Measurements from ENCODE around the gene RNF135.
"Not testable (repeated sequence)": the region's sequence is repeated elsewhere in the genome, so short reads cannot be mapped to it uniquely, and the experiment has no call there.

The RNF135 gene

DNA sequence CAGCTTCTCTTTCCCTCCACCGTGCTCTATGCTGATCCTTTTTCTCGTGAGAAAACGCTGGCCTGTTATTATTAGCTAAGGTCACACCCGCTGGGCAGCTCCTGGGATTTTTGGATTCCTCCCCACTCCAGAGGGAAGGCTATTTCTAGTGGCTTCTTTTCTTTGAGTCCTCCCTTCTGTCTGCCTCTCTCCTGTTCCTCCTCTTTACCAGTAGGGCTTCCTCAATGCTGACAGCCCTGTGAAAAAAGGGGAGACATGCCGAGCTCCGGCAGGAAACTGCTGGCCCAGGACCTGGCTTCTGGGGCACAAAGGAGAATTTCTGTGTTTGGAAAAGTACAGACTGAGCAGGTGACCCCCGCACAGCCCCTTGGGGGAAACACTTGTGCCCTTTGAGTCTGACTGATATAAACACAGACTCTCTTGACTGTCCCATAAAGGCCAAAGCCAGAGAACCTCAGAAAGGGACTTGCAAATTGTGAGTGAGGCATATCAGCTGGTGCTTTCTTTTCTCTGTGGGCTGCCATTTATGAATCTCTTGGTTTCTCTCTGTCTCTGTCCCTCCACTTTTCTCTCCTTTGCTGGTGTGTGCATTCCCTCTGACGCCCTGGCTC lies 14.0 kb upstream of the RNF135 start:
- DNase-seq: no peak

GRCh38 chr17:30957741-30958140 lies 13.1 kb upstream of the RNF135 start:
- DNase-seq: no peak

DNA sequence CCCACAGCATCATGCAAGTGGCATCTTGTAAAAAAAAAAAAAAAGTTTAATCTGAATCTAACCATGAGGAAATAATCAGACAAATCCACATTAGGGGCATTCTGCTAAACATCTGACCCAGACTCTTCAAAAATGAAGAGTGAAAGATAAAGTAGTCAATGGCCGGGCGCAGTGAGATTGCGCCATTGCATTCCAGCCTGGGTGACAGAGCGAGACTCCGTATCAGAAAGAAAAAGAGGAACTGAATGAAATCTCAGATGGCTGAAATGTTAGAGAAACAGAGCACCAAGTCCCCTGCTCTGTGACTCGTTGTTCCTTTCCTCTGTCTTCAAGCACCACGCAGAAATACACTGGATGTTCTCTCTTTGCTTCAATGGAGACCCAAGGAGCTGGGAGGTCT lies 12.7 kb upstream of the RNF135 start:
- DNase-seq: peak; percentile 11

- peak; percentile 60 for DNase-seq
Measured at GRCh38 chr17:30961209-30962188, 9.3 kb upstream of the RNF135 start.

- not testable (repeated sequence) for DNase-seq
Measured at GRCh38 chr17:30964312-30964711, 6.5 kb upstream of the RNF135 start.

DNA sequence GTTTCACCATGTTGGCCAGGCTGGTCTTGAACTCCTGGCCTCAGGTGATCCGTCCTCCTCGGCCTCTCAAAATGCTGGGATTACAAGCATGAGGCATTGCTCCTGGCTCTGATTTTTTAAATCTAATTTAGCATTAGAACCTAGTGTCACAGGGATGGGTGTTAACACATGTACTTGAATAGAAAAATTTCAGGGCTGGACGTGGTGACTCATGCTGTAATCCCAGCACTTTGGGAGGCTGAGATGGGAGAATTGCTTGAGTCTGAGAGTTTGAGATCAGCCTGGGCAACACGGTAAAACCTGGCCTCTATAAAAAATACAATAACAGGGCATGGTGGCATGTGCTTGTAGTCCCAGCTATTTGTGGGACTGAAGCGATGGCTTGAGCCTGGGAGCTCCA lies 6.0 kb upstream of the RNF135 start:
- peak; percentile 51 for DNase-seq

DNA sequence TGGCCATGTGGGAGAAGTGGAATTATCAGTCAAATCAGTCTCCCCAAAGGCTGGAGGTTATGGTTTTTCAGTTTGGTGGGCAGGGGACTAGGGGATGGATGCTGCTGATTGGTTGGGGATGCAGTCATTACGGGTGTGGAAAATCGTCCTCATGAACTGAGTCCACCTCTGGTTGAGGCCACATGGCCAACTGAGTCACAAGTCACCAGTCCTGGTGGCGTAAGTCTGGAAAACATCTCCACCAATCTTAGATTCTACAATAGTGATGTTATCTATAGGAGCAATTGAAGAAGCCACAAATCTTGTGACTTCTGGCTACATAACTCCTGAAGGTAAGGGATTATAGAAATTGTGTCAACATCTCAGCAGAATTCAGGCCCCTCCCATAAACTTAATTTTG lies 5.2 kb upstream of the RNF135 start:
- no peak for DNase-seq

- DNase-seq: not testable (repeated sequence)
Measured at GRCh38 chr17:30967911-30968310, 2.9 kb upstream of the RNF135 start.

DNA sequence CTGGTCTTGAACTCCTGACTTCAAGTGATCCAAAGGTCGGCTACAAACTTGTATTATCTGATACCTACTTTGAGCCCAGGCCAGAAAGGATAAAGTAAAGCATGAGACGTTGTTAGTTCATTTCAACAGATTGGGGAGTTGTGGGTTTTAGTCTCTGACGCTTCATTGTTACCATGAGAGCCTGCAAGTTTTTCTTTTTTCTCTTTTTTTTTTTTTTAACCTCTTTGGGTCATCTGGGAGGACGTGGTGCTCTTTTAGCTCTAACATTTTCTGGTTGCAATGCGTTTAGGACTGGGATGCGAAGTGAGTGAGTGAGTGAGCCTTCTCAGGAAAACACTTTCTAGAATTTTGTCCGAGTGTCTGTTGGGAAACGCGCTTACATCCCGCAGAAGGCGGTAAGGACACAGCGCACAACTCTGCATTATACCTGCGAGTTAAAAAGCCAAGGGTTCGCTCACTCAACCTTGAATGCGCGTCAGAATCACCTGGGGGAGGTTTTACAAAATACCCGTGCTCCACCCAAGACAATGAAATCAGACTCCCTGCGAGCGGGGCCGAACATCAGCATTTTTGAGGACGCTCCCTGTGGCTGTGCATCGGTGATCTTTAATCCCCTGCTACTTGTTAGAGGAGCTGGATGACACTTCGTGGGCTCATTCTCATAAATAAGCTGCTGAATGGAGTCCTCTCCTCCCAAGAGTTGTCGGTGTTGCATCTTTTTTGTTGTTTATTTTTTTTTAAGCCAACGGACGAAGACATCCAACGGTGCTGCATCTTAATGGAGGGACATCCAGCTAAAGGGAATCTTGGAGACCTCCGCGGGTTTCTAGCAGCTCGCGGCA lies 629 bp upstream of the RNF135 start:
- DNase-seq: peak; percentile 4

DNA sequence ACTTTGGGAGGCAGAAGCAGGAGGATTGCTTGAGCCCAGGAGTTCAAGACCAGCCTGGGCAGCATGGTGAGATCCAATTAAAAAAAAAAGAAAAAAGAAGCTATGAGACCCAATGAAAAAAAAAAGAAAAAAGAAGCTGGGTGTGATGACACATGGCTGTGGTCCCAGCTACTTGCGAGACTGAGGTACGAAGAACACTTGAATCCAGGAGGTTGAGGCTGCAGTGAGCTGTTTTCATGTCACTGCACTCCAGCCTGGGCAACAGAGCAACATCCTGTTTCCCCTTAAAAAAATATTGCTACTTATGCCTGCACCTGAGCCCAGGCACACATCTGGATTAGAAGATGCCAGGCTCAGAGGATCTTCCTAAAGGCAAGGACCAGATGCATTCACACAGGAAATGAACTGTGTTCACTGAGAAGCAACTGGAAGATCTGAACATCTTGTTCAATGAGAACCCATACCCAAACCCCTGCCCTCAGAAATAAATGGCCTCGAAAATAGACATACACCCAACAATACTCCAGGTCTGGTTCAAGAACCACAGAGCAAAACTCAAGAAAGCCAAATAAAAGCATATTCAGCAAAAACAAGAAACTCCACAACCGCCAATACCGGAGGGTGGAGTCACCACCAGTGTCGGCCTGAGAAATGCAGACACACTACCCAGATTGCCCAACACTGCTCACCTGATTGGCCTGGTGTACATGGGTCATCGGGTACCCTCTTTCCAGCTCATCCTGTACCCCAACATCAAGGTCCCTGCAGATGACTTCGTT lies 4.4 kb downstream of the RNF135 start:
- DNase-seq: no peak

DNA sequence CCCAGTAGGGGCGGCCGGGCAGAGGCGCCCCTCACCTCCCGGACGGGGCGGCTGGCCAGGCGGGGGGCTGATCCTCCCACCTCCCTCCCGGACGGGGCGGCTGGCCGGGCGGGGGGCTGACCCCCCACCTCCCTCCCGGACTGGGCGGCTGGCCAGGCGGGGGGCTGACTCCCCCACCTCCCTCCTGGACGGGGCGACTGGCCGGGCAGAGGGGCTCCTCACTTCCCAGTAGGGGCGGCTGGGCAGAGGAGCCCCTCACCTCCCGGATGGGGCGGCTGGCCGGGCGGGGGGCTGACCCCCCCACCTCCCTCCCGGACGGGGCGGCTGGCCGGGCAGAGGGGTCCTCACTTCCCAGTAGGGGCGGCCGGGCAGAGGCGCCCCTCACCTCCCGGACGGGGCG lies 9.1 kb downstream of the RNF135 start:
- not testable (repeated sequence) for DNase-seq

GRCh38 chr17:30981531-30982519 lies 11.0 kb downstream of the RNF135 start:
- DNase-seq: no peak

- DNase-seq: no peak
Measured at GRCh38 chr17:30982855-30983254, 12.0 kb downstream of the RNF135 start.

- no peak for DNase-seq
Measured at GRCh38 chr17:30990458-30990857, 19.6 kb downstream of the RNF135 start.

GRCh38 chr17:30992551-30992950 lies 21.7 kb downstream of the RNF135 start:
- no peak for DNase-seq

GRCh38 chr17:30995347-30995746 lies 24.5 kb downstream of the RNF135 start:
- DNase-seq: no peak

DNA sequence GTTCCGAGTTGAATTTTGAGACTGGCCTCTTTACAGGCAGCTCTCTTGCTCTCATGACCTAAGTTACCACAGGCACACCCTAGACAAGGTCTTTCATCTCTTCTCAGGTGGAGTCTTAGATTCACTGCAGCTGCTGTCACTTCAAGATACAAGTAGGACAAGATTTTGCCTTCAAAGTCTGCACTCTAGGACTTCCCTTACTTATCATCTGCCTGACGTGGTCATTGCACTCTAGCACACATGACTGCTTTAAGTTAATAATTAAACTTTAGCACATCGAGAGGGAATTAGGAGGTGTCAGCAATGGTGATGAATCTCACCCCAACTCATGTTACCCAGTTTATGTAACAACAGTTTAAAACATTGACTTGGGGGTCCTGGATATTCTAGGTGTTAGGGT lies 25.6 kb downstream of the RNF135 start:
- DNase-seq: no peak

DNA sequence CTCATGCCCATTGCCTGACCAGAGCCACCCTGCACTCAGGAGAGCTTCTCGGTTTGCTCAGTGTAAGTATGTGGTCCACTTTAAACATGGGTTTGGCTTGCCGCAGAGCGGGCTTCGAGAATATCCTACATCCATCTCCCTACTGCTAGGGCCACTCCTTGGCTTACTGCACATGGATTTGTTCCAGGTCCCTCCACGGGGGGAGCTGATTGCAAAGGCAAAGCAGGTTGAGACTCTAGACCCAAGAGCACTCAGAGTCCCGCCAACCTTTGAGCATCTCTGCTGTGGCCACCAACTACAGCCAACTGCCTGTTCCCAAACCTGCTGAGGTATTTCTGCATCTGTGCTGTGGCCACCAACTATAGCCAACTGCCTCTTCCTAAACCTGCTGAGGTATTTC lies 26.4 kb downstream of the RNF135 start:
- DNase-seq: no peak

GRCh38 chr17:30997842-30998241 lies 27.0 kb downstream of the RNF135 start:
- DNase-seq: no peak

DNA sequence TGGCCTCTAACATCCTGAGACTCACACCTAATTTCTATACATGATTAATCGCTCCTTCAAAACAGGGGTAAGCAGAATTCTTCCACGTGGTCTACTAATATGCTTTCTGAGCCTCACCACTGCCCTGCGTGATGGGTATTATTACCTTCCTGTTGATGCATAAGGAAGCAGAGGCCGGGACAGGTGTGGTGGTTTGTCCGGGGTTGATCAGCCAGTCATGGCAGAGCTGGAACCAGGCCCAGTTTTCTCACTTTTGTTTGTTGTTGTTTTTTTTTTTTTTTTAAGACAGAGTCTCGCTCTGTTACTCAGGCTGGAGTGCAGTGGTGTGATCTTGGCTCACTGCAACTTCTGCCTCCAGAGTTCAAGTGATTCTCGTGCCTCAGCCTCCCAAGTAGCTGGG lies 31.2 kb downstream of the RNF135 start:
- no peak for DNase-seq

DNA sequence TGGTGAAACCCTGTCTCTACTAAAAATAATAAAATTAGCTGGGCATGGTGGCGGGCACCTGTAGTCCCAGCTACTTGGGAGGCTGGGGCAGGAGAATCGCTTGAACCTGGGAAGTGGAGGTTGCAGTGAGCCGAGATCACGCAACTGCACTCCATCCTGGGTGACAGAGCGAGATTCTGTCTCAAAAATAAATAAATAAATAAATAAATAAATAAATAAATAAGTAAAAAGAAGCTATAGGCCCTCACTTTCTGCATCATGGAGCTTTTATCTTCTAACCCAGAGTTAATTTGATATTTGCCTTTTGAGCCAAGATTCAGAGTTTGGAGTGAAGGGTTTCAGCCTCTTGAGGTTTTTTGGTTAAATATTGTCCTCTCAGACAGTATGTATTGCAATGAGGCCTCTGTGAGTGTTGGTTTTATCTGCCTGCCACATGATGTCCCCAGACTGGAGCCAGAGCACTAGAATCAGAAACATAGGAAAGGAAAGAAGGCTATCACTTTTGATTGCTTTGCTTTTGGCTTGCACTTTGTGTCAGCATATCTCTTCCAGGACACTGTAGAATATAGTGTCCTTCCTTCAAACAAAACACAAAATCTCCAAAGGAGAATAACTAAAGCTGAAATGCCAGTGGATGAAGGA lies 32.5 kb downstream of the RNF135 start:
- no peak for DNase-seq
